PC-3 (cell line): ENCODE results near the gene KCNB1. TPM values are rescaled to one million over a fixed set of nuclear protein-coding genes. Genes with fewer than 3 reads are reported as not detected.
A peak's percentile ranks its signal among the peaks of the same experiment; 100 is the strongest.

Experiments used
- ATAC-seq: fragments of 200-7000 bp; cut with Tn5 transposase; 2 replicates; pipeline ENCODE4 v1.9.1; 2020; ENCODE audit warnings: mild to moderate bottlenecking, moderate library complexity
- BruUV-seq: library from RNA; stranded (reverse); fragments of 400-500 nt; replicated peaks from 2 replicates; lab custom pipeline; 2021; lab: Mats Ljungman, UMichigan
- CTCF ChIA-PET: fragments of 300-600 bp; sonication (Branson Sonifier 250); formaldehyde crosslinking; loops from one replicate; lab custom pipeline; 2022; ENCODE audit warnings: antibody characterized with exemption; lab: Charles Lee
- POLR2A ChIA-PET: fragments of 300-600 bp; sonication (Branson Sonifier 250); formaldehyde crosslinking; loops from one replicate; lab custom pipeline; 2022; ENCODE audit warnings: antibody characterized with exemption; ENCODE audit not compliant: unreplicated experiment; lab: Charles Lee
- DNase-seq: peaks from one replicate; pipeline ENCODE4 v3.0.0-alpha.2; 2015
- H2AFZ ChIP-seq: fragments of 300-600 bp; sonication (generic); 2 replicates; pipeline ENCODE4 v1.6.0; 2016; ENCODE audit warnings: antibody characterized with exemption, low read length
- H3F3A ChIP-seq: fragments of 300-600 bp; sonication (generic); one replicate; pipeline ENCODE4 v1.6.0; 2017; ENCODE audit warnings: antibody characterized with exemption, low read length, control low read depth, mild to moderate bottlenecking; ENCODE audit not compliant: unreplicated experiment
- H3K27ac ChIP-seq: fragments of 300-600 bp; sonication (generic); 2 replicates; pipeline ENCODE4 v1.5.1; 2016; ENCODE audit warnings: mild to moderate bottlenecking, low read length
- H3K27me3 ChIP-seq: fragments of 300-600 bp; sonication (generic); 2 replicates; pipeline ENCODE4 v1.6.1; 2016; ENCODE audit warnings: low read length, mixed read lengths
- H3K36me3 ChIP-seq: fragments of 300-600 bp; sonication (generic); 2 replicates; pipeline ENCODE4 v1.6.1; 2016; ENCODE audit warnings: low read depth, mixed run types, low read length, mixed read lengths
- H3K4me1 ChIP-seq: fragments of 300-600 bp; sonication (generic); 2 replicates; pipeline ENCODE4 v1.5.1; 2016; ENCODE audit warnings: low read length; ENCODE audit not compliant: insufficient read depth
- H3K4me2 ChIP-seq: fragments of 300-600 bp; sonication (generic); 2 replicates; pipeline ENCODE4 v1.6.0; 2016; ENCODE audit warnings: low read length
- H3K4me3 ChIP-seq: fragments of 300-600 bp; sonication (generic); 2 replicates; pipeline ENCODE4 v1.5.1; 2016; ENCODE audit warnings: mild to moderate bottlenecking, low read length, mixed read lengths
- H3K79me2 ChIP-seq: fragments of 300-600 bp; sonication (generic); 2 replicates; pipeline ENCODE4 v1.6.1; 2017; ENCODE audit warnings: low read length, mixed read lengths
- H3K9ac ChIP-seq: fragments of 300-600 bp; sonication (generic); 2 replicates; pipeline ENCODE4 v1.6.0; 2016; ENCODE audit warnings: mild to moderate bottlenecking, low read length
- H3K9me2 ChIP-seq: fragments of 300-600 bp; sonication (generic); replicated peaks from 2 replicates; pipeline ENCODE4 v1.6.1; 2016; ENCODE audit warnings: mixed run types, low read length, mixed read lengths
- H3K9me3 ChIP-seq: fragments of 300-600 bp; sonication (generic); 2 replicates; pipeline ENCODE4 v1.6.1; 2016; ENCODE audit warnings: low read length, mixed read lengths
- H4K20me1 ChIP-seq: fragments of 300-600 bp; sonication (generic); 2 replicates; pipeline ENCODE4 v1.6.1; 2016; ENCODE audit warnings: low read length, mixed read lengths
- CTCF ChIP-seq: fragments of 300-600 bp; sonication (generic); conservative IDR thresholded peaks from 2 replicates; pipeline ENCODE4 v1.5.1; 2017; ENCODE audit warnings: antibody characterized with exemption, low read depth, mild to moderate bottlenecking, low read length
- EZH2 ChIP-seq: fragments of 300-600 bp; sonication (generic); IDR thresholded peaks from one replicate; pipeline ENCODE4 v1.6.1; 2017; ENCODE audit warnings: antibody characterized with exemption, mild to moderate bottlenecking, low read length; ENCODE audit not compliant: unreplicated experiment
- EZH2phosphoT487 ChIP-seq: fragments of 300-600 bp; sonication (generic); IDR thresholded peaks from 2 replicates; pipeline ENCODE4 v1.6.1; 2018; ENCODE audit warnings: mild to moderate bottlenecking, antibody characterized with exemption, low read length, borderline replicate concordance
- intact Hi-C: fragments of 100-400 bp; cut with micrococcal nuclease; formaldehyde crosslinking; loops from 2 replicates; pipeline ENCODE4 v1.9.0; 2023
- total RNA-seq: library from RNA; depleted of rRNA; stranded (reverse); fragments of >200 nt; gene quantifications from 2 replicates; pipeline ENCODE4 v1.2.3, GENCODE V29; 2014

Gene KCNB1
- total RNA-seq, 1 experiment from 2014 or later = 0.04 TPM

DNA sequence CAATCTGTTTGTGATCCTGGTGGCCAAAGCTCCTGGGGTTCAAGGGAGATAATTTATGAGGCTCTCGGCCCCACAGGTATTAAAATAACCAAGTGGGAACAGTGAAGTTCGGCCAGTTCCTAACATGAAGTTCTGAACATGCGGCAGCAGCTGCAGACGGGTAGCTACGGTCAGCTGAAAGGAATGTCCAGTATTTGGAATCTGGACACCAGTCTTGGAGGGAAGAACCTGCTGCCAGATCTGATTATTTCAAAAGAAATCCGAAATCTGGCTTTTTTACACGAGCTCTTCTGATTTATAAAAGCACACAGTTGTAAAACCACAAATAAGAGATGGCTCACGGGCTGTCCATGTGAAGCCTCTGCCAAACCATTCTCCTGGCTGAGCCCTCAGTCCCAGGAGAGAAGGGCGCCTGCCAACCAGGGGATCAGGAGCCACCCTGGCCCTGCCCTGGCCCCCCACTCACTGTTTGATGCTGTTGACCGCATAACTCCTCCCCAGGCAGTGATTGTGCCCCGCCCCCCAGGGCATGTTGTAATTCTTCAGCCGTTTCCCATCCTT lies 28.2 kb upstream of the KCNB1 start:
- TF ChIP-seq EZH2 (peak; percentile 75), EZH2phosphoT487 (no peak), CTCF (no peak)
- no peak overlapping the region for H2AFZ ChIP-seq
- ChIA-PET POLR2A (no interaction called here), CTCF (interaction anchor here (1.0 kb wide), 1 partner anchor 93 kb away, joined by 3 read pairs; no protein-coding TSS in a partner anchor)
- no TSS peak for BruUV-seq
- H3K4me1 ChIP-seq = peaks cover 6% of the 10 kb centered on the region; the same call in 1 of the 2 replicates
- H4K20me1 ChIP-seq = no peaks in the 10 kb centered on the region
- intact Hi-C loops = no loop called here
- peaks cover 85% of the 10 kb centered on the region for H3K27me3 ChIP-seq
- ATAC-seq (peak; percentile 45), DNase-seq (peak; percentile 53)
- H3K79me2 ChIP-seq = no peaks in the 10 kb centered on the region
- H3K4me2 ChIP-seq = peak overlapping the region; percentile 46
- H3K9me2 ChIP-seq = no peaks in the 10 kb centered on the region
- no peaks in the 10 kb centered on the region for H3F3A ChIP-seq
- H3K4me3 ChIP-seq = no peak overlapping the region
- no peaks in the 10 kb centered on the region for H3K36me3 ChIP-seq
- no peak overlapping the region for H3K9ac ChIP-seq
- no peak overlapping the region for H3K27ac ChIP-seq
- H3K9me3 ChIP-seq = no peaks in the 10 kb centered on the region

DNA sequence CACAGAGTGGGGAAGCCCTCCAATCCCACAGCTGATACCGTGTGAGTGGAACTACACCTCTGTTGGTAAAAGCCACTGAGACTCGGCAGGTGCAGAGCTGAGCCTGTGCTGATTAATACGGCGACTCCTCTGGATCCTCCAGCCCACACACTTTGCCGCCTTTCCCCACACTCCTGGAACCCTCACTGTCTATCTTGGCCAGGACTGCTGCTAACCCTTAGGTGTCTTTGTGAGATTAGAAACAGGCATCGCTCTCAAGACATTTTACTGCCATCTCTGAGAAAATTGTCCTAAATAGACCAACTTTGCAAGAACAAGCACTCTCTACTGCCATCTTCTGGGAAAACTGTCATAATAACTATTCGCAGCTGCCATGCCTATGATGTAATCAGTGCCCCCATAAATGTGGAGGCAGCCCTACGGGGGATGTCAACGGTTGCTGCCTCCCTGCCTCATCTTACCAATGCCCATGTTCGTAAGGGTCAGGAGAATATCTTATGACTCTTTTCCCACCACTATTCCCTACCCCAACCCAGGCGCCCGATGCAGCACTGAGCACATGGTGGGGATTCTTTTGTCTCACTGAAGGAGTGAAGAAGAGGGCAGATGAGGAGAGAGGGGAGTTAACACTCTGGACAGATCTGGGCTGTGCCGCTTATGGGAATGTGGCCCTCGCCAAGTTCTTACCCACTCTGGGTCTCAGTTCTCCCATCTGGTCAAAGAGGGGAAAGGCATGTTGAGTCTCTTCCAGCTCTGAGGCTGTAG lies 26.1 kb upstream of the KCNB1 start:
- no TSS peak for BruUV-seq
- Histone ChIP-seq H3K27me3 (peaks cover 74% of the 10 kb centered on the region), H3K4me1 (peaks cover 6% of the 10 kb centered on the region; the same call in 1 of the 2 replicates), H4K20me1 (no peaks in the 10 kb centered on the region), H3K36me3 (no peaks in the 10 kb centered on the region), H3K4me2 (peak overlapping the region; percentile 69), H3K4me3 (peak overlapping the region; percentile 23; the same call in 1 of the 2 replicates), H3K27ac (no peak overlapping the region), H3F3A (no peaks in the 10 kb centered on the region), H3K79me2 (no peaks in the 10 kb centered on the region), H3K9me2 (no peaks in the 10 kb centered on the region), H2AFZ (peak overlapping the region; percentile 28), H3K9me3 (no peaks in the 10 kb centered on the region), H3K9ac (no peak overlapping the region)
- ChIA-PET CTCF (interaction anchor here (0.6 to 1.0 kb wide), 2 partner anchors 24 to 338 kb away, joined by 3 to 5 read pairs; no protein-coding TSS in a partner anchor), POLR2A (no interaction called here)
- intact Hi-C loops = loop anchor here (1.0 to 2.0 kb wide), 2 partner anchors 24 to 174 kb away; no protein-coding TSS in a partner anchor
- DNase-seq = peak; percentile 80
- TF ChIP-seq EZH2phosphoT487 (no peak), CTCF (peak; percentile 87), EZH2 (no peak)
- peak; percentile 67 for ATAC-seq
